Measurements from ENCODE around the gene GGCX. TPM values are rescaled to one million over a fixed set of nuclear protein-coding genes. Genes with fewer than 3 reads are reported as not detected.

Gene GGCX
- total RNA-seq, 1 donor from 2014 or later = 58.2 TPM

GRCh38 chr2:85505551-85506238 lies 55.6 kb downstream of the GGCX start:
- peak overlapping the region; percentile 8 for H3K27ac Mint-ChIP-seq
- peaks cover 4% of the 10 kb centered on the region for H3K9me3 Mint-ChIP-seq
- H3K27me3 Mint-ChIP-seq (ENCODE audit: low read depth) = no peaks in the 10 kb centered on the region
- no peaks in the 10 kb centered on the region for H3K36me3 Mint-ChIP-seq
- TF ChIP-seq CTCF (IDR thresholded peaks at IDR 0.05; ENCODE audit: unreplicated experiment) = no peak
- DNase-seq (ENCODE audit: low spot score in 2 of 2, unreplicated experiment in 2 of 2) = no peak
- peaks cover 10% of the 10 kb centered on the region for H3K4me1 Mint-ChIP-seq
- no peak overlapping the region for H3K4me3 Mint-ChIP-seq

- DNase-seq (ENCODE audit: low spot score in 2 of 2, unreplicated experiment in 2 of 2) = no peak
- Mint-ChIP-seq H3K36me3 (no peaks in the 10 kb centered on the region), H3K4me3 (no peak overlapping the region), H3K27me3 (ENCODE audit: low read depth) (no peaks in the 10 kb centered on the region), H3K9me3 (peaks cover 7% of the 10 kb centered on the region), H3K4me1 (peaks cover 14% of the 10 kb centered on the region), H3K27ac (no peak overlapping the region)
- no peak for TF ChIP-seq CTCF (IDR thresholded peaks at IDR 0.05; ENCODE audit: unreplicated experiment)
These were observed 56.5 kb downstream of the GGCX start for GRCh38 chr2:85504778-85505261.

GRCh38 chr2:85503851-85504777 lies 57.2 kb downstream of the GGCX start:
- DNase-seq (ENCODE audit: low spot score in 2 of 2, unreplicated experiment in 2 of 2) = no peak
- no peaks in the 10 kb centered on the region for H3K36me3 Mint-ChIP-seq
- TF ChIP-seq CTCF (IDR thresholded peaks at IDR 0.05; ENCODE audit: unreplicated experiment) = no peak
- peaks cover 7% of the 10 kb centered on the region for H3K9me3 Mint-ChIP-seq
- peaks cover 14% of the 10 kb centered on the region for H3K4me1 Mint-ChIP-seq
- H3K27me3 Mint-ChIP-seq (ENCODE audit: low read depth) = no peaks in the 10 kb centered on the region
- no peak overlapping the region for H3K27ac Mint-ChIP-seq
- H3K4me3 Mint-ChIP-seq = no peak overlapping the region

- Mint-ChIP-seq H3K4me1 (peaks cover 14% of the 10 kb centered on the region), H3K9me3 (peaks cover 7% of the 10 kb centered on the region), H3K27ac (no peak overlapping the region), H3K27me3 (ENCODE audit: low read depth) (no peaks in the 10 kb centered on the region), H3K4me3 (no peak overlapping the region), H3K36me3 (no peaks in the 10 kb centered on the region)
- no peak for DNase-seq (ENCODE audit: low spot score in 2 of 2, unreplicated experiment in 2 of 2)
- no peak for TF ChIP-seq CTCF (IDR thresholded peaks at IDR 0.05; ENCODE audit: unreplicated experiment)
These were observed 58.0 kb downstream of the GGCX start for GRCh38 chr2:85503168-85503850.

- H3K4me3 Mint-ChIP-seq = no peak overlapping the region
- H3K9me3 Mint-ChIP-seq = peaks cover 7% of the 10 kb centered on the region
- H3K36me3 Mint-ChIP-seq = no peaks in the 10 kb centered on the region
- TF ChIP-seq CTCF (IDR thresholded peaks at IDR 0.05; ENCODE audit: unreplicated experiment) = no peak
- no peaks in the 10 kb centered on the region for H3K27me3 Mint-ChIP-seq (ENCODE audit: low read depth)
- H3K4me1 Mint-ChIP-seq = peaks cover 14% of the 10 kb centered on the region
- DNase-seq (ENCODE audit: low spot score in 2 of 2, unreplicated experiment in 2 of 2) = no peak
- no peak overlapping the region for H3K27ac Mint-ChIP-seq
These were observed 58.6 kb downstream of the GGCX start for GRCh38 chr2:85502720-85503119.

Measured in mesothelial cell of epicardium (in vitro differentiated cells).